Mesenchymal stem cell (in vitro differentiated cells and primary cell): ENCODE data around the gene CRYGN.
A peak's percentile ranks its signal among the peaks of the same experiment; 100 is the strongest.

Source experiments
- DNase-seq: peaks from one replicate; pipeline ENCODE4 v3.0.0-alpha.2; 2013
- H2AFZ ChIP-seq: one replicate; pipeline ENCODE4 v1.6.1; 2013; ENCODE audit warnings: low read depth, mild to moderate bottlenecking, control low read depth, inconsistent platforms, low read length, moderate library complexity
- H2AK5ac ChIP-seq: 2 replicates; pipeline ENCODE4 v1.6.1; 2013; ENCODE audit warnings: low read length, moderate library complexity, mild to moderate bottlenecking, inconsistent platforms; ENCODE audit not compliant: severe bottlenecking
- H2BK120ac ChIP-seq: one replicate; pipeline ENCODE4 v1.6.1; 2013; ENCODE audit warnings: low read depth, mild to moderate bottlenecking, inconsistent platforms, low read length, moderate library complexity
- H2BK12ac ChIP-seq, 2 experiments: one replicate each; pipeline ENCODE4 v1.6.1; 2013; ENCODE audit warnings: inconsistent platforms in 2 of 2, low read length in 2 of 2, mild to moderate bottlenecking in 2 of 2, moderate library complexity in 2 of 2, control low read depth in 1 of 2
- H2BK15ac ChIP-seq: one replicate; pipeline ENCODE4 v1.6.1; 2013; ENCODE audit warnings: mild to moderate bottlenecking, low read depth, inconsistent platforms; ENCODE audit not compliant: poor library complexity, severe bottlenecking
- H2BK5ac ChIP-seq: 2 replicates; pipeline ENCODE4 v1.6.1; 2013; ENCODE audit warnings: low read depth, mild to moderate bottlenecking, low read length, control low read depth, inconsistent platforms; ENCODE audit not compliant: poor library complexity, severe bottlenecking
- H3K14ac ChIP-seq, 2 experiments: one replicate each; pipeline ENCODE4 v1.6.1; 2013; ENCODE audit warnings: inconsistent platforms in 2 of 2, low read length in 2 of 2, control low read depth in 1 of 2, mild to moderate bottlenecking in 1 of 2, moderate library complexity in 1 of 2
- H3K18ac ChIP-seq, 2 experiments: one replicate each; pipeline ENCODE4 v1.6.1; 2013; ENCODE audit warnings: inconsistent platforms in 2 of 2, low read length in 2 of 2, control low read depth in 1 of 2, low read depth in 1 of 2, mild to moderate bottlenecking in 1 of 2
- H3K23ac ChIP-seq, 2 experiments: one replicate each; pipeline ENCODE4 v1.6.1; 2013; ENCODE audit warnings: inconsistent platforms in 2 of 2, low read length in 2 of 2, mild to moderate bottlenecking in 2 of 2, moderate library complexity in 2 of 2, control low read depth in 1 of 2
- H3K27ac ChIP-seq: 2 replicates; pipeline ENCODE4 v1.5.1; 2013; ENCODE audit warnings: mild to moderate bottlenecking, moderate library complexity, low read length, control low read depth, inconsistent platforms; ENCODE audit not compliant: poor library complexity, severe bottlenecking
- H3K27me3 ChIP-seq, 2 experiments: 2 replicates each; pipeline versions ENCODE4 v1.6.1 to v1.7.0; 2013; ENCODE audit warnings: low read length in 2 of 2, mild to moderate bottlenecking in 2 of 2, moderate library complexity in 2 of 2, control low read depth in 1 of 2, inconsistent platforms in 1 of 2; ENCODE audit not compliant: control insufficient read depth in 1 of 2, insufficient read depth in 1 of 2
- H3K36me3 ChIP-seq, 2 experiments: 2 replicates each; pipeline versions ENCODE4 v1.6.1 to v1.7.0; 2013; ENCODE audit warnings: low read length in 2 of 2, control low read depth in 1 of 2, inconsistent platforms in 1 of 2, low read depth in 1 of 2, mild to moderate bottlenecking in 1 of 2; ENCODE audit not compliant: insufficient read depth in 2 of 2, control insufficient read depth in 1 of 2
- H3K4ac ChIP-seq, 2 experiments: one replicate each; pipeline ENCODE4 v1.6.1; 2013; ENCODE audit warnings: inconsistent platforms in 2 of 2, low read length in 2 of 2, mild to moderate bottlenecking in 2 of 2, moderate library complexity in 2 of 2, control low read depth in 1 of 2, low read depth in 1 of 2
- H3K4me1 ChIP-seq: 2 replicates; pipeline ENCODE4 v1.6.1; 2013; ENCODE audit warnings: low read depth, low read length, control low read depth; ENCODE audit not compliant: control insufficient read depth, insufficient read depth
- H3K4me2 ChIP-seq: 2 replicates; pipeline ENCODE4 v1.6.1; 2013; ENCODE audit warnings: low read length, mild to moderate bottlenecking, inconsistent platforms; ENCODE audit not compliant: poor library complexity, severe bottlenecking
- H3K4me3 ChIP-seq, 2 experiments: 2 replicates each; pipeline versions ENCODE4 v1.5.1 to v1.7.0; 2013; ENCODE audit warnings: low read length in 2 of 2, mild to moderate bottlenecking in 2 of 2, control low read depth in 1 of 2, low read depth in 1 of 2; ENCODE audit not compliant: insufficient read depth in 1 of 2
- H3K79me1 ChIP-seq: replicated peaks from 2 replicates; pipeline ENCODE4 v1.6.1; 2013; ENCODE audit warnings: mild to moderate bottlenecking, control low read depth, low read length, inconsistent platforms; ENCODE audit not compliant: poor library complexity, severe bottlenecking
- H3K9ac ChIP-seq: 2 replicates; pipeline ENCODE4 v1.7.0; 2013; ENCODE audit warnings: mild to moderate bottlenecking, low read length, moderate library complexity
- H3K9me3 ChIP-seq: 2 replicates; pipeline ENCODE4 v1.7.0; 2013; ENCODE audit warnings: mild to moderate bottlenecking, low read length; ENCODE audit not compliant: control insufficient read depth
- H4K8ac ChIP-seq: one replicate; pipeline ENCODE4 v1.6.1; 2013; ENCODE audit warnings: inconsistent platforms, mild to moderate bottlenecking, low read length, moderate library complexity
- H4K91ac ChIP-seq: one replicate; pipeline ENCODE4 v1.6.1; 2013; ENCODE audit warnings: mild to moderate bottlenecking, low read length, inconsistent platforms
- WGBS: methylation state at CpG from one replicate; pipeline ENCODE4 v1.1.7; 2013; ENCODE audit warnings: mixed read lengths; 5-methylcytosine and 5-hydroxymethylcytosine counted together

CRYGN gene

GRCh38 chr7:151395036-151395367, 44.9 kb downstream of the CRYGN start:
- H2AFZ ChIP-seq: no peak overlapping the region
- no peak for DNase-seq
- no peak overlapping the region for H2BK5ac ChIP-seq
- no peak overlapping the region for H3K4me3 ChIP-seq
- H3K14ac ChIP-seq: no peak overlapping the region
- no peak overlapping the region for H3K4ac ChIP-seq
- no peaks in the 10 kb centered on the region for H3K9me3 ChIP-seq
- H2BK12ac ChIP-seq: no peak overlapping the region
- no peak overlapping the region for H2BK120ac ChIP-seq
- no peak overlapping the region for H2BK15ac ChIP-seq
- H3K36me3 ChIP-seq: no peaks in the 10 kb centered on the region
- H4K91ac ChIP-seq: no peak overlapping the region
- H3K27me3 ChIP-seq: peaks cover 31 to 69% of the 10 kb centered on the region in 2 experiments
- H4K8ac ChIP-seq: no peak overlapping the region
- H3K4me2 ChIP-seq: no peak overlapping the region
- no peak overlapping the region for H3K9ac ChIP-seq
- H3K4me1 ChIP-seq: peaks cover 3% of the 10 kb centered on the region
- 76% methylated on average over 11 of the region's 13 CpGs for WGBS
- no peak overlapping the region for H3K18ac ChIP-seq
- no peak overlapping the region for H3K27ac ChIP-seq
- no peaks in the 10 kb centered on the region for H3K79me1 ChIP-seq
- no peak overlapping the region for H3K23ac ChIP-seq
- H2AK5ac ChIP-seq: no peak overlapping the region

- Histone ChIP-seq H3K9me3 (no peaks in the 10 kb centered on the region), H3K4me3 (no peak overlapping the region), H2BK15ac (no peak overlapping the region), H4K8ac (no peak overlapping the region), H2BK12ac (no peak overlapping the region), H3K18ac (no peak overlapping the region), H3K27me3 (peaks cover 32 to 64% of the 10 kb centered on the region in 2 experiments), H2BK5ac (no peak overlapping the region), H2BK120ac (no peak overlapping the region), H3K36me3 (no peaks in the 10 kb centered on the region), H3K27ac (no peak overlapping the region), H3K14ac (no peak overlapping the region), H4K91ac (no peak overlapping the region), H3K4me1 (peaks cover 2% of the 10 kb centered on the region), H3K9ac (no peak overlapping the region), H3K4me2 (no peak overlapping the region), H2AK5ac (no peak overlapping the region), H3K4ac (no peak overlapping the region), H2AFZ (no peak overlapping the region), H3K79me1 (no peaks in the 10 kb centered on the region), H3K23ac (no peak overlapping the region)
- 94% methylated on average over 35 of the region's 35 CpGs for WGBS
- DNase-seq: no peak
Measured at GRCh38 chr7:151394076-151395035, 45.6 kb downstream of the CRYGN start.

GRCh38 chr7:151393031-151393977, 46.6 kb downstream of the CRYGN start:
- Histone ChIP-seq H3K36me3 (no peaks in the 10 kb centered on the region), H3K9me3 (no peaks in the 10 kb centered on the region), H3K18ac (no peak overlapping the region), H4K8ac (no peak overlapping the region), H2BK15ac (no peak overlapping the region), H3K4ac (no peak overlapping the region), H2BK12ac (no peak overlapping the region), H3K23ac (no peak overlapping the region), H3K79me1 (no peaks in the 10 kb centered on the region), H3K4me3 (no peak overlapping the region), H3K27me3 (peaks cover 37 to 59% of the 10 kb centered on the region in 2 experiments), H3K9ac (no peak overlapping the region), H4K91ac (peak overlapping the region; percentile 67), H2AK5ac (no peak overlapping the region), H3K27ac (no peak overlapping the region), H2AFZ (no peak overlapping the region), H3K14ac (peak overlapping the region in 1 of 2 experiments; percentile 82), H3K4me1 (peaks cover 2% of the 10 kb centered on the region), H2BK5ac (no peak overlapping the region), H2BK120ac (no peak overlapping the region), H3K4me2 (no peak overlapping the region)
- WGBS: 86% methylated on average over 31 of the region's 31 CpGs
- DNase-seq: no peak

- no peak overlapping the region for H4K91ac ChIP-seq
- no peak overlapping the region for H3K4me2 ChIP-seq
- no peaks in the 10 kb centered on the region for H3K9me3 ChIP-seq
- H2AK5ac ChIP-seq: no peak overlapping the region
- no peak overlapping the region for H3K18ac ChIP-seq
- DNase-seq: no peak
- no peak overlapping the region for H4K8ac ChIP-seq
- H3K14ac ChIP-seq: no peak overlapping the region
- no peak overlapping the region for H3K27ac ChIP-seq
- no peaks in the 10 kb centered on the region for H3K79me1 ChIP-seq
- no peak overlapping the region for H2AFZ ChIP-seq
- no peaks in the 10 kb centered on the region for H3K36me3 ChIP-seq
- no peak overlapping the region for H2BK15ac ChIP-seq
- H3K4me1 ChIP-seq: peaks cover 2% of the 10 kb centered on the region
- H2BK120ac ChIP-seq: no peak overlapping the region
- H3K23ac ChIP-seq: no peak overlapping the region
- 81% methylated on average over 13 of the region's 13 CpGs for WGBS
- H3K9ac ChIP-seq: no peak overlapping the region
- no peak overlapping the region for H2BK5ac ChIP-seq
- no peak overlapping the region for H2BK12ac ChIP-seq
- no peak overlapping the region for H3K4me3 ChIP-seq
- peaks cover 41 to 61% of the 10 kb centered on the region in 2 experiments for H3K27me3 ChIP-seq
- no peak overlapping the region for H3K4ac ChIP-seq
Measured at GRCh38 chr7:151392426-151392825, 47.5 kb downstream of the CRYGN start.
